Measurements from ENCODE around the gene UBAP2. TPM values are rescaled to one million over a fixed set of nuclear protein-coding genes. Genes with fewer than 3 reads are reported as not detected.
A peak's percentile ranks its signal among the peaks of the same experiment; 100 is the strongest.
"Not testable (repeated sequence)": the region's sequence is repeated elsewhere in the genome, so short reads cannot be mapped to it uniquely, and the experiment has no call there.

Gene UBAP2
- total RNA-seq, 1 experiment from 2014 or later = 14.7 TPM

GRCh38 chr9:33988219-33988890, 60.3 kb downstream of the UBAP2 start:
- no peak for DNase-seq (ENCODE audit: low spot score)

GRCh38 chr9:33976414-33976813, 72.3 kb downstream of the UBAP2 start:
- DNase-seq (ENCODE audit: low spot score) = no peak

GRCh38 chr9:33972698-33973097, 76.0 kb downstream of the UBAP2 start:
- DNase-seq (ENCODE audit: low spot score) = no peak

- no peak for DNase-seq (ENCODE audit: low spot score)
Observed at GRCh38 chr9:33964086-33964768, 84.5 kb downstream of the UBAP2 start.

- DNase-seq (ENCODE audit: low spot score) = not testable (repeated sequence)
Observed at GRCh38 chr9:33962468-33962867, 86.2 kb downstream of the UBAP2 start.

GRCh38 chr9:33959725-33960124, 89.0 kb downstream of the UBAP2 start:
- DNase-seq (ENCODE audit: low spot score) = no peak

GRCh38 chr9:33956544-33956943, 92.1 kb downstream of the UBAP2 start:
- DNase-seq (ENCODE audit: low spot score) = no peak

GRCh38 chr9:33952066-33952465, 96.6 kb downstream of the UBAP2 start:
- DNase-seq (ENCODE audit: low spot score) = no peak

- no peak for DNase-seq (ENCODE audit: low spot score)
Observed at GRCh38 chr9:33950371-33950770, 98.3 kb downstream of the UBAP2 start.

GRCh38 chr9:33946779-33947535, 101.7 kb downstream of the UBAP2 start:
- DNase-seq (ENCODE audit: low spot score) = peak; percentile 93

GRCh38 chr9:33943389-33943788, 105.3 kb downstream of the UBAP2 start:
- no peak for DNase-seq (ENCODE audit: low spot score)

- peak; percentile 71 for DNase-seq (ENCODE audit: low spot score)
Observed at GRCh38 chr9:33942471-33943083, 106.1 kb downstream of the UBAP2 start.

- no peak for DNase-seq (ENCODE audit: low spot score)
Observed at GRCh38 chr9:33939924-33940874, 108.5 kb downstream of the UBAP2 start.

GRCh38 chr9:33934188-33934878, 114.4 kb downstream of the UBAP2 start:
- DNase-seq (ENCODE audit: low spot score) = no peak

GRCh38 chr9:33932078-33932807, 116.4 kb downstream of the UBAP2 start:
- DNase-seq (ENCODE audit: low spot score) = no peak

- DNase-seq (ENCODE audit: low spot score) = no peak
Observed at GRCh38 chr9:33931326-33931725, 117.4 kb downstream of the UBAP2 start.

GRCh38 chr9:33927694-33928093, 121.0 kb downstream of the UBAP2 start:
- no peak for DNase-seq (ENCODE audit: low spot score)

GRCh38 chr9:33926746-33927485, 121.8 kb downstream of the UBAP2 start:
- no peak for DNase-seq (ENCODE audit: low spot score)

All from A172 (cell line).